HG03175 (cell line): ENCODE results near the gene LRRFIP1.

Experiments used
- ATAC-seq: cut with Tn5 transposase; IDR thresholded peaks from one replicate; pipeline ENCODE4 v1.9.1; 2021; ENCODE audit warnings: mild to moderate bottlenecking, moderate library complexity; ENCODE audit not compliant: unreplicated experiment

LRRFIP1 gene

DNA sequence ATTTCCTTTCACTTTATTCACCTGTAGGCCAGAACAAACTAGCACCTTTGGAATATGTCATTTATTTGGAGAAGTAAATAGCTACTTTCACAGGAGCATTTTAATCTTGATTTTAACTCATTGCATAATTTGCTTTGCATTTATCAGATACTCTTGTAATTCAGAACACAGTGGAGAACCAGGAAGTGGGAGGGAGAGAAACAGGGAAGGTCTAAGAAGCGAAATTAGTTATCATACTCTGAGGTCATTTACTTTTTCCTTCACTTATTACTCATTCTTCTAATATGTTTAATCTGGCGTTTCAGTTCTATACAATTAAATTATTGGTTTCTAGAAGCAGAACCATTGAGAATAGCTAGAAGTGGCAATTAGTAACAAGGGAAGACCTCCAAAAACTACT lies 191.8 kb downstream of the LRRFIP1 start:
- no peak for ATAC-seq

DNA sequence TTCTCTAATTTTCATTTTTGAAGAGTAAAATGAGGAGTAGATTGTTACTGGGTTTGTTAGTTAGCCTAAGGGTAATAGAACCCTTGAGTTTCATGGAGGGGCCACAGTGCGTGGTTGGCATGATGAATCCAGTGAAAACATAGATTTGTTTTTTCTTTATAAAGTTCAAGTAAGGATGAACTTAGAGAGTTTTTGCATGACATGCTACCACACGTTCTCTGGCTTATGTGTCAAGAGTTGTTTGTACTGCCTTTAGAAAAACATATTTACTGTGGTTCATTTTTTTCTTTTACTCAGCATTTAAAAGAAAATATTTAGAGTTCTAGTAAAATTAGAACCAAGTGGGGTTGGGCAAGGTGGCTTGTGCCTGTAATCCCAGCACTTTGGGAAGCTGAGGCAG lies 193.0 kb downstream of the LRRFIP1 start:
- ATAC-seq = no peak

DNA sequence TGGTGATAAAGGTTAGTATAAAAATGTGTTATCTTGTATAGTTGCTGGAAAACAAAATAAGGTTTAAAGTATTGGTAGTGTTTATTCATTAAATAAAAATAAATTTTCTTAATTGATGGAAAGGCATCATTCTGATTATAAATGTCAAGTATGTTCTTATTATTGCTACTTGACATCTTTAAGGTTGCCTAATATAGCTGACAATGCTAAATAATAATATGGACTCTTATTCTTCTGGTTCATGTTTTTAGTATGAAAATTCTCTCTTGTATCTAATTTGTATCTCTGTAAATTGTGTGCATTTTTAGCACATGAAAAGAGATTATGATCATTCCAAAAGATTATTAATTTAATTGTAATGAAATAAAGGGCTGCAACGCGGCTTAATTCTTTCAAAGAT lies 196.2 kb downstream of the LRRFIP1 start:
- no peak for ATAC-seq

DNA sequence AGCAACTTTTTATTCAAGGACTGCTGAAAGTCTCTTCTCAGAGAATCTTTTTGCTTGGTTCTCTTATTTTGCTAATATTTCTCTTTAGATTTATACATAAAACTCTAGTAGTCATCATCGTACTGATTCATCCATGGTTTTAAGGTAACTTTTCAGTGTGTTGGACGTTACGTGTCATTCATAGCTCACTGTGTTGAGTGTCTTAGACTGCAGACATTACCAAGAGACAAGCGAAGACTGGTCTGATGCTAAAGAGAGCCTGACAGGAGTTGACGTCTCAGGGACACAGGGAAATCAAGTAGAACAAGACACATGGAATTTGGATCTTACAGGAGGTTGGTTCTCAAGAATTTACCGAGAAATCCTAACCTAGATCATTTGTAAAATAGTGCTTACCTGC lies 196.7 kb downstream of the LRRFIP1 start:
- ATAC-seq = no peak

DNA sequence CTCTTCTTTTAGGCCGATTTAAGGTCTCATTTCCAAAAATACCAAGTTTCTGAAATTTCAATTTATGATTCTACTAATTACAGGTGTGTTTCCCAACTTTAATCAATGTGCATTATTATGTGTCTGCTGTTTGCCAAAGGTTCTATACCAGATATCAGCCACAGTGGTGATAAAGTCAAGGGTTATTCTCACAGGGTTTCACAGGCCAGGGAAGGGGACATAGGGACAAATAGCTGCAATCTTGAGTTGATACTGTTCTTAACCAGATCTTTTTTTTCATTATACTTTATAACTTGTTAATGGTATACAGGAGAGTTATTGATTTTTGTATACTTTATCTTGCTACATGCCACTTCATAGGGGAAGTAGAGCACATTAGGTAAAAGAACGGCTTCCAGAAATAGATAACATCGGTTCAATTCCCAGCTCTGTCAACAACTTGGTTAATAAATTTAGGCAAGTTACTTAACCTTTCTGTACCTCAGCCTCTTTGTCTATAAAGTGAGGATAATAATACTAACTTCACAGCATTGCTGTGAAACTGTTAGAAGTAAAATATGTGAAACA lies 200.1 kb downstream of the LRRFIP1 start:
- ATAC-seq = no peak
